ENCODE results near the gene DOCK9. TPM values are rescaled to one million over a fixed set of nuclear protein-coding genes. Genes with fewer than 3 reads are reported as not detected.

DOCK9 gene
- total RNA-seq, 6 donors from 2014 or later, result 155 to 284 (median 170) TPM

DNA sequence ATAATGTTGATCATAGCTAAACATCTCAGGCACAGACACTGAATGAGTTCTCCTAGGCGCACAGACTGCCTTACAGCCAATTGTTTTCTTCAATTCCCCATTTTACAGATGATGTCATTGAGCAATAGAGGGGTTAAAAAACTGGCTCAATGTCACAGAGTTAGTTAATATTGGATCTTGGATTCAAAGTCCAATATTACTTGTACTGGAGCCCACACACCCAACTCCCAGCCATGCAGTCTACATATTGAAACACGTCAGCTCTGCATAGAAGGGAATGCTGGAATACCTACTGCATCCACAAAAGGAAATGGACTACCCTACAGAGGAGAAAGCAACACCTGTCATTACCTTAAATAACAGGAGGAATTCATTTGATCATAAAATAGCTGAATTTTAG is 149.2 kb downstream of the DOCK9 start:
- 98 to 100% methylated on average over 2 of the region's 2 CpGs for WGBS, 2 donors

DNA sequence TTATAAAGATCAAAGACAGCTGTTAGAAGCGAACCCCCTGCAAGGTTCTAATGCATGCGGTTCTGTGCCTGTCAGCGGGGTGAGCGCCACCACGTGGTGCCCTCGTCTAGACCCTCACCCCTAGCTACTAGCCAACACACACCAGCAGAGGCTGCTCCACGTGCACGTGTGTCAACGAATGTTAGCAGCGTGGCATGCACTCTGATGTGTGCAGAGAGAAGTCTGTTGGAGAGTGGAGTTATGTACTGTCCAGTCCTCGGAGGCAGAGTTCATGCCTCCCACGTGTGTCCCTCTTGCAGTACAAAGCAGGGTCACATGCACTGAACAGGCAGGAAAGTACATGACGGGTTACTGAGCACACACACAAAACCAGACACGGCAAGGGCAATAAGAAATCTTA is 150.4 kb downstream of the DOCK9 start:
- TF ChIP-seq POLR2AphosphoS5 (IDR thresholded peaks at IDR 0.05) (no peak), EP300 (IDR thresholded peaks at IDR 0.05) (no peak), POLR2A (IDR thresholded peaks at IDR 0.05) (no peak)
- TF ChIP-seq, protein P1, sequence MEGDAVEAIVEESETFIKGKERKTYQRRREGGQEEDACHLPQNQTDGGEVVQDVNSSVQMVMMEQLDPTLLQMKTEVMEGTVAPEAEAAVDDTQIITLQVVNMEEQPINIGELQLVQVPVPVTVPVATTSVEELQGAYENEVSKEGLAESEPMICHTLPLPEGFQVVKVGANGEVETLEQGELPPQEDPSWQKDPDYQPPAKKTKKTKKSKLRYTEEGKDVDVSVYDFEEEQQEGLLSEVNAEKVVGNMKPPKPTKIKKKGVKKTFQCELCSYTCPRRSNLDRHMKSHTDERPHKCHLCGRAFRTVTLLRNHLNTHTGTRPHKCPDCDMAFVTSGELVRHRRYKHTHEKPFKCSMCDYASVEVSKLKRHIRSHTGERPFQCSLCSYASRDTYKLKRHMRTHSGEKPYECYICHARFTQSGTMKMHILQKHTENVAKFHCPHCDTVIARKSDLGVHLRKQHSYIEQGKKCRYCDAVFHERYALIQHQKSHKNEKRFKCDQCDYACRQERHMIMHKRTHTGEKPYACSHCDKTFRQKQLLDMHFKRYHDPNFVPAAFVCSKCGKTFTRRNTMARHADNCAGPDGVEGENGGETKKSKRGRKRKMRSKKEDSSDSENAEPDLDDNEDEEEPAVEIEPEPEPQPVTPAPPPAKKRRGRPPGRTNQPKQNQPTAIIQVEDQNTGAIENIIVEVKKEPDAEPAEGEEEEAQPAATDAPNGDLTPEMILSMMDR (IDR thresholded peaks at IDR 0.05), result no peak
- Histone ChIP-seq H3K9me3 (no peaks in the 10 kb centered on the region), H3K36me3 (peaks cover 11 to 97% (median 49%) of the 10 kb centered on the region in 4 donors), H3K27me3 (no peaks in the 10 kb centered on the region), H3K4me1 (peaks cover 0 to 12% (median 8%) of the 10 kb centered on the region in 4 donors), H3K4me3 (no peak overlapping the region), H3K27ac (no peak overlapping the region)
- no peak for ATAC-seq (ENCODE audit: low FRiP score in 2 of 2)
- WGBS, 2 donors, result 79 to 90% methylated on average over 14 of the region's 14 CpGs
- DNase-seq, result peak in 1 of 2 donors; percentile 17

More for the DNA sequence above, 149.2 kb downstream of the DOCK9 start:
- no peak for ATAC-seq (ENCODE audit: low FRiP score in 2 of 2)
- no peak for DNase-seq
- Histone ChIP-seq H3K36me3 (peaks cover 11 to 98% (median 44%) of the 10 kb centered on the region in 4 donors), H3K9me3 (no peaks in the 10 kb centered on the region), H3K27me3 (no peaks in the 10 kb centered on the region), H3K4me3 (no peak overlapping the region), H3K4me1 (peaks cover 0 to 4% (median 1%) of the 10 kb centered on the region in 4 donors), H3K27ac (no peak overlapping the region)
- TF ChIP-seq, protein P1 (IDR thresholded peaks at IDR 0.05), result no peak
- TF ChIP-seq POLR2AphosphoS5 (IDR thresholded peaks at IDR 0.05), result no peak
- TF ChIP-seq POLR2A (IDR thresholded peaks at IDR 0.05), result no peak

- H3K4me1 ChIP-seq, result peaks cover 0 to 17% (median 11%) of the 10 kb centered on the region in 4 donors
- DNase-seq, result no peak
- no peaks in the 10 kb centered on the region for H3K9me3 ChIP-seq
- no peaks in the 10 kb centered on the region for H3K27me3 ChIP-seq
- no peak overlapping the region for H3K4me3 ChIP-seq
- H3K36me3 ChIP-seq, result peaks cover 8 to 92% (median 49%) of the 10 kb centered on the region in 4 donors
- no peak overlapping the region for H3K27ac ChIP-seq
- 64 to 73% methylated on average over 6 of the region's 6 CpGs for WGBS, 2 donors
- no peak for ATAC-seq (ENCODE audit: low FRiP score in 2 of 2)
- TF ChIP-seq, protein P1 (IDR thresholded peaks at IDR 0.05), result no peak
- TF ChIP-seq EP300 (IDR thresholded peaks at IDR 0.05) (no peak), POLR2AphosphoS5 (IDR thresholded peaks at IDR 0.05) (no peak), POLR2A (IDR thresholded peaks at IDR 0.05) (no peak)
These were observed 151.7 kb downstream of the DOCK9 start for GRCh38 chr13:98826146-98826545.

DNA sequence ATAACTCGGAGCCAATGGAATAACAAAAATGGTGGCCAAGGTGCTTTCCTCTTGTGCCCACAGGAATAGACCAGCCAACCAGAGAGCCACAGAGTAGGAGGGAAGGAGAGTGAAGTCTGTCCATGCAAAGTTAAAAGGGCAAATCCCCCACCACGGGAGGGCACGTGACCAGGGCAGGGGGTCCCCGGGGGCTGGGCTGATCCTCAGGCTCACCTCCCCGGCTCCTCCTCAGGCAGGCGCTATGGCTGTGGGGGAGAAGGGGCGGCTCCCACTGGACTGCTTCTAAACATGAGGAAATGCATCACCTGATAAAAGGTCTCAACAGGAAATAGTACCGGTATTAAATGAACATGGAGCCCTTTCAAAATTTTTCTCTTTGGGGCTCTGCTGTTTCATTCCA is 152.2 kb downstream of the DOCK9 start:
- WGBS, 2 donors, result 67 to 76% methylated on average over 6 to 8 of the region's 8 CpGs
- Histone ChIP-seq H3K4me3 (no peak overlapping the region), H3K9me3 (no peaks in the 10 kb centered on the region), H3K27me3 (no peaks in the 10 kb centered on the region), H3K27ac (peak overlapping the region in 1 of 4 donors; percentile 13), H3K36me3 (peaks cover 8 to 92% (median 50%) of the 10 kb centered on the region in 4 donors), H3K4me1 (peaks cover 0 to 17% (median 12%) of the 10 kb centered on the region in 4 donors)
- TF ChIP-seq EP300 (IDR thresholded peaks at IDR 0.05) (no peak), POLR2A (IDR thresholded peaks at IDR 0.05) (no peak), POLR2AphosphoS5 (IDR thresholded peaks at IDR 0.05) (no peak)
- TF ChIP-seq, protein P1 (IDR thresholded peaks at IDR 0.05), result no peak
- no peak for ATAC-seq (ENCODE audit: low FRiP score in 2 of 2)
- peak in 1 of 2 donors; percentile 36 for DNase-seq

Data from upper lobe of left lung (tissue), 6 donors.